ENCODE data around the gene DCAF11. TPM values are rescaled to one million over a fixed set of nuclear protein-coding genes. Genes with fewer than 3 reads are reported as not detected.

DCAF11 gene
- total and polyA plus RNA-seq, 2 of the 13 experiments (the other 11 are each of a cell fraction or from before 2014, with no cell fraction given) = 150 to 257 TPM

- TF ChIP-seq ZNF501 (CRISPR knock-in tag; IDR thresholded peaks at IDR 0.05) (no peak), EEA1 (CRISPR knock-in tag; IDR thresholded peaks at IDR 0.05; ENCODE audit: borderline replicate concordance) (peak; percentile 96; the same call in 1 of the 2 replicates)
Measured at GRCh38 chr14:24147761-24148428, 33.3 kb downstream of the DCAF11 start (continued).

- peaks cover 7% of the 10 kb centered on the region for H4K20me1 ChIP-seq (ENCODE audit: insufficient read depth, low read length)
- no peak overlapping the region for H2AFZ ChIP-seq (ENCODE audit: low read length)
- ATAC-seq = no peak
- peak; percentile 12 for FAIRE-seq
- 97% methylated on average over 3 of the region's 3 CpGs for WGBS (ENCODE audit: low lambda C conversion rate)
- ChIA-PET POLR2A (interaction anchor here (1.0 to 8.5 kb wide), 5 partner anchors 8 to 54 kb away, joined by 3 to 279 read pairs (median 181); partner anchors contain the start of genes DCAF11, EMC9, IRF9 and NRL), CTCF (ENCODE audit: low intra/inter-chr PET ratio, low total read pairs) (no interaction called here)
- no peak overlapping the region for H3K4me2 ChIP-seq (ENCODE audit: low read depth, low read length)
- no peak overlapping the region; the same call in 1 of the 2 replicates for H3K9ac ChIP-seq (ENCODE audit: insufficient read depth, low read depth, low read length)
- H3K9me3 ChIP-seq (ENCODE audit: low read length) = no peaks in the 10 kb centered on the region
- H3K79me2 ChIP-seq (ENCODE audit: insufficient read depth, low read length) = peaks cover 40% of the 10 kb centered on the region
- no peak for DNase-seq (ENCODE audit: low spot score)
- intact Hi-C loops (cut with micrococcal nuclease; ENCODE audit: unreplicated experiment) (no loop called here), in situ Hi-C loops (cut with HindIII; ENCODE audit: extremely low pct_ligation_motif_present, low pct_unique_long_range_greater_than_20kb) (loop anchor here (25.0 kb wide), 1 partner anchor 837 kb away; the partner anchor contains the start of genes BCL2L2, PABPN1 and PPP1R3E)
- no peak overlapping the region for H3K4me3 ChIP-seq (replicated peaks in 1 of 3; ENCODE audit: insufficient read depth in 1 of 3, low read depth in 2 of 3, low read length in 3 of 3)
- H3K4me1 ChIP-seq (ENCODE audit: insufficient read depth, low read length) = peaks cover 37% of the 10 kb centered on the region
- H3K27ac ChIP-seq (ENCODE audit: extremely low read length, insufficient read depth, low read length) = no peak overlapping the region
- peaks cover 0 to 3% of the 10 kb centered on the region in 2 experiments; a peak in 1 of 5 replicates for H3K27me3 ChIP-seq (ENCODE audit: control insufficient read depth in 1 of 2, insufficient read depth in 2 of 2, low read length in 2 of 2)
- H3K36me3 ChIP-seq (replicated peaks in 1 of 2; ENCODE audit: control insufficient read depth in 1 of 2, insufficient read depth in 2 of 2, low read length in 2 of 2) = peaks cover 33 to 43% of the 10 kb centered on the region in 2 experiments
- BruUV-seq (replicated peaks) = no TSS peak
- 0 out of 2 replicates have a peak, but pooled peaks have one; percentile 43 for TF ChIP-seq ZNF749 (CRISPR knock-in tag; IDR thresholded peaks at IDR 0.05; ENCODE audit: borderline replicate concordance)
- no peak for TF ChIP-seq ZNF879 (CRISPR knock-in tag; IDR thresholded peaks at IDR 0.05)
- TF ChIP-seq, protein P1, sequence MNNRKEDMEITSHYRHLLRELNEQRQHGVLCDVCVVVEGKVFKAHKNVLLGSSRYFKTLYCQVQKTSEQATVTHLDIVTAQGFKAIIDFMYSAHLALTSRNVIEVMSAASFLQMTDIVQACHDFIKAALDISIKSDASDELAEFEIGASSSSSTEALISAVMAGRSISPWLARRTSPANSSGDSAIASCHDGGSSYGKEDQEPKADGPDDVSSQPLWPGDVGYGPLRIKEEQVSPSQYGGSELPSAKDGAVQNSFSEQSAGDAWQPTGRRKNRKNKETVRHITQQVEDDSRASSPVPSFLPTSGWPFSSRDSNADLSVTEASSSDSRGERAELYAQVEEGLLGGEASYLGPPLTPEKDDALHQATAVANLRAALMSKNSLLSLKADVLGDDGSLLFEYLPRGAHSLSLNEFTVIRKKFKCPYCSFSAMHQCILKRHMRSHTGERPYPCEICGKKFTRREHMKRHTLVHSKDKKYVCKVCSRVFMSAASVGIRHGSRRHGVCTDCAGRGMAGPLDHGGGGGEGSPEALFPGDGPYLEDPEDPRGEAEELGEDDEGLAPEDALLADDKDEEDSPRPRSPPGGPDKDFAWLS (CRISPR knock-in tag; IDR thresholded peaks at IDR 0.05; ENCODE audit: borderline replicate concordance) = 0 out of 2 replicates have a peak, but pooled peaks have one; percentile 28
- no peak for TF ChIP-seq MAF1 (CRISPR knock-in tag; IDR thresholded peaks at IDR 0.05; ENCODE audit: borderline replicate concordance)
- TF ChIP-seq BCLAF1 (IDR thresholded peaks at IDR 0.05) = no peak
- peak; percentile 36; the same call in 1 of the 2 replicates for TF ChIP-seq JUND (CRISPR knock-in tag; IDR thresholded peaks at IDR 0.05)
- TF ChIP-seq, protein P2, sequence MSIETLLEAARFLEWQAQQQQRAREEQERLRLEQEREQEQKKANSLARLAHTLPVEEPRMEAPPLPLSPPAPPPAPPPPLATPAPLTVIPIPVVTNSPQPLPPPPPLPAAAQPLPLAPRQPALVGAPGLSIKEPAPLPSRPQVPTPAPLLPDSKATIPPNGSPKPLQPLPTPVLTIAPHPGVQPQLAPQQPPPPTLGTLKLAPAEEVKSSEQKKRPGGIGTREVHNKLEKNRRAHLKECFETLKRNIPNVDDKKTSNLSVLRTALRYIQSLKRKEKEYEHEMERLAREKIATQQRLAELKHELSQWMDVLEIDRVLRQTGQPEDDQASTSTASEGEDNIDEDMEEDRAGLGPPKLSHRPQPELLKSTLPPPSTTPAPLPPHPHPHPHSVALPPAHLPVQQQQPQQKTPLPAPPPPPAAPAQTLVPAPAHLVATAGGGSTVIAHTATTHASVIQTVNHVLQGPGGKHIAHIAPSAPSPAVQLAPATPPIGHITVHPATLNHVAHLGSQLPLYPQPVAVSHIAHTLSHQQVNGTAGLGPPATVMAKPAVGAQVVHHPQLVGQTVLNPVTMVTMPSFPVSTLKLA (IDR thresholded peaks at IDR 0.05) = 0 out of 2 replicates have a peak, but pooled peaks have one; percentile 8
- TF ChIP-seq NCOR1 (IDR thresholded peaks at IDR 0.05; ENCODE audit: borderline replicate concordance, low read length) = no peak
- no peak for TF ChIP-seq BATF2 (CRISPR knock-in tag; IDR thresholded peaks at IDR 0.05)
- TF ChIP-seq ZBTB7A (CRISPR knock-in tag; IDR thresholded peaks at IDR 0.05) = peak; percentile 60; the same call in 1 of the 2 replicates
Measured at GRCh38 chr14:24149302-24149969, 34.9 kb downstream of the DCAF11 start.
